Parathyroid adenoma (tissue), 2 donors: ENCODE data around the gene MORN3.

Experiments
- H2AFZ ChIP-seq: fragments of 300-600 bp; sonication (generic); one replicate; pipeline ENCODE4 v1.7.0; 2017; ENCODE audit warnings: antibody characterized with exemption, mild to moderate bottlenecking
- H3K27ac ChIP-seq: fragments of 300-600 bp; sonication (generic); one replicate; pipeline ENCODE4 v1.7.0; 2017
- H3K27me3 ChIP-seq: fragments of 300-600 bp; sonication (generic); one replicate; pipeline ENCODE4 v1.7.0; 2017; ENCODE audit warnings: low read length; ENCODE audit not compliant: control insufficient read depth, insufficient read depth
- H3K36me3 ChIP-seq: fragments of 300-600 bp; sonication (generic); one replicate; pipeline ENCODE4 v1.7.0; 2017; ENCODE audit warnings: low read length; ENCODE audit not compliant: control insufficient read depth, insufficient read depth
- H3K4me1 ChIP-seq: fragments of 300-600 bp; sonication (generic); one replicate; pipeline ENCODE4 v1.7.0; 2017; ENCODE audit warnings: control low read depth
- H3K4me2 ChIP-seq: fragments of 300-600 bp; sonication (generic); one replicate; pipeline ENCODE4 v1.7.0; 2017; ENCODE audit warnings: low read length
- H3K4me3 ChIP-seq: fragments of 300-600 bp; sonication (generic); one replicate; pipeline ENCODE4 v1.7.0; 2017; ENCODE audit warnings: low read depth, low read length
- H3K79me2 ChIP-seq: fragments of 300-600 bp; sonication (generic); one replicate; pipeline ENCODE4 v1.7.0; 2017; ENCODE audit warnings: control low read depth
- H3K9ac ChIP-seq: fragments of 300-600 bp; sonication (generic); one replicate; pipeline ENCODE4 v1.7.0; 2017; ENCODE audit warnings: mild to moderate bottlenecking
- H3K9me3 ChIP-seq: fragments of 300-600 bp; sonication (generic); one replicate; pipeline ENCODE4 v1.7.0; 2017; ENCODE audit warnings: low read length; ENCODE audit not compliant: control insufficient read depth
- TF ChIP-seq, protein P1 (sequence below): fragments of 300-600 bp; sonication (generic); IDR thresholded peaks from one replicate; pipeline ENCODE4 v1.7.0; 2017; ENCODE audit warnings: antibody characterized with exemption, mild to moderate bottlenecking
- donor health status: primary hyperparathyroidism.

The MORN3 gene

DNA sequence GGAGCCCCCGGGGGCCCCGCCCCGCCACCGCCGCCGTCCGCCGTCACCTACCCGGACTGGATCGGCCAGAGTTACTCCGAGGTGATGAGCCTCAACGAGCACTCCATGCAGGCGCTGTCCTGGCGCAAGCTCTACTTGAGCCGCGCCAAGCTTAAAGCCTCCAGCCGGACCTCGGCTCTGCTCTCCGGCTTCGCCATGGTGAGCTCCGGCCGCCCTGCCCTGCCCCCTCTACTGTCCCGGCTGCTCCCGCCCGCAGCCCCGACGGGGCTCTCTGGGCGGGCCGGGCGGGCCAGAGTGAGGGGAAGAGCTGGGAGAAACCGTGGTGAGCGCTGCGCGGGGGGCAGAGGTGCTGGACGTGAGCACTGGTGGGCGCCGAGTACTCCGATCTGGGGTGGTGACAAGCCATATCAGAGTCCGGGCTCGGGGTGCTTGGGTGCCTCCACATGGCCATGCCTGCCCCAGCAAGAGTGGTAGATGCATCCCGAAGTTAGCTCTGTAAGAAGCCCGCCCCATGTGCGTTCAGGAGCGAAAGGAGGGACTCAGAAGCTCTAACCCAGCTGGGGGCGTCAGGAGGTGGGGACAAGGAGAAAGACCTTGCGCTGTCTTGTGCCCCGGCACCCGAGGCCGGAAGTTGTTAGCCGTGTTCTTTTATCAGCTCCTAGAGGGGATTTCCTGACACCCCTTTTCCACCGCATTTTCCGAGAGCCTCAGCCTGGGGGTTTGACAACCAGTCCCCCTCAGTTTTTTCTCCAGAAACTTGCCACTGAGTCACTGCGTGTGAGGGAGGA lies 42.4 kb downstream of the MORN3 start:
- peak overlapping the region; percentile 83 for H3K4me3 ChIP-seq
- H3K79me2 ChIP-seq = peaks cover 44% of the 10 kb centered on the region
- TF ChIP-seq, protein P1, sequence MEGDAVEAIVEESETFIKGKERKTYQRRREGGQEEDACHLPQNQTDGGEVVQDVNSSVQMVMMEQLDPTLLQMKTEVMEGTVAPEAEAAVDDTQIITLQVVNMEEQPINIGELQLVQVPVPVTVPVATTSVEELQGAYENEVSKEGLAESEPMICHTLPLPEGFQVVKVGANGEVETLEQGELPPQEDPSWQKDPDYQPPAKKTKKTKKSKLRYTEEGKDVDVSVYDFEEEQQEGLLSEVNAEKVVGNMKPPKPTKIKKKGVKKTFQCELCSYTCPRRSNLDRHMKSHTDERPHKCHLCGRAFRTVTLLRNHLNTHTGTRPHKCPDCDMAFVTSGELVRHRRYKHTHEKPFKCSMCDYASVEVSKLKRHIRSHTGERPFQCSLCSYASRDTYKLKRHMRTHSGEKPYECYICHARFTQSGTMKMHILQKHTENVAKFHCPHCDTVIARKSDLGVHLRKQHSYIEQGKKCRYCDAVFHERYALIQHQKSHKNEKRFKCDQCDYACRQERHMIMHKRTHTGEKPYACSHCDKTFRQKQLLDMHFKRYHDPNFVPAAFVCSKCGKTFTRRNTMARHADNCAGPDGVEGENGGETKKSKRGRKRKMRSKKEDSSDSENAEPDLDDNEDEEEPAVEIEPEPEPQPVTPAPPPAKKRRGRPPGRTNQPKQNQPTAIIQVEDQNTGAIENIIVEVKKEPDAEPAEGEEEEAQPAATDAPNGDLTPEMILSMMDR = no peak
- H3K27me3 ChIP-seq = no peaks in the 10 kb centered on the region
- H3K36me3 ChIP-seq = no peaks in the 10 kb centered on the region
- peaks cover 27% of the 10 kb centered on the region for H3K4me1 ChIP-seq
- no peaks in the 10 kb centered on the region for H3K9me3 ChIP-seq
- peak overlapping the region; percentile 93 for H3K27ac ChIP-seq
- peak overlapping the region; percentile 86 for H3K4me2 ChIP-seq
- H2AFZ ChIP-seq = peak overlapping the region; percentile 71
- peak overlapping the region; percentile 25 for H3K9ac ChIP-seq

DNA sequence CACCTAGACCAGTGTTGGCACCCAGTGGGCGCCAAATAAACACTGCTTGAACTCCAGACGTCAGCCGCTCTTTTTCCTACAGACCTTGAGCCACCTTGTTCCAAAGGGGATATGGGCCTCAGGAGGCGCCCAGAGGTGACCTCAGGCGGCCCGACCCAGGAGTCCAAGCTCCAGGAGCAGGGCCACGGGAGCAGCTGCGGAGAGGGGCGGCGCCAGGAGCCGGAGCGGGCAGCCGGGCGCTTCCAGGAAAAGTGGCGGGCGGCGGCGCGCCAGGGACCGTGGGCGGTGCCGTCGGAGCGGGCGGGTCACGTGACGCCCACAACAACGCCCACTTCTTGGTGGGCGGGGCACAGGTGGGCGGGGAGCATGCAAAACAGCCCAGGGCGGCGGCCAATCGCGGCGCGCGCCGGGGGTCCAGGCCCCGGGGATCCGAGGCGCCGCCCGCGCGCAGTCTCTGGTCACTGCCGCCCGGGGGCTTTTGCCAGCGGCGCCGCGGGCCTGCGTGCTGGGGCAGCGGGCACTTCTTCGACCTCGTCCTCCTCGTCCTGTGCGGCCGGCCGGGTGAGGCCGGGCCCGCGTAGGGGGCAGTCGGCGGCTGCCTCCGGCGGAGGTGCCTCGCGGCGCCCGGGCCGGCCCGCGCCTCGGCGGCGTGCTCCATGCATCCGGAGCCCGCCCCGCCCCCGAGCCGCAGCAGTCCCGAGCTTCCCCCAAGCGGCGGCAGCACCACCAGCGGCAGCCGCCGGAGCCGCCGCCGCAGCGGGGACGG lies 43.2 kb downstream of the MORN3 start, which contains the start of gene ORAI1:
Gene ORAI1 (plus strand): TSS at position 444 of the 766 bp plus-strand sequence.
- Histone ChIP-seq H3K79me2 (peaks cover 37% of the 10 kb centered on the region), H3K4me2 (peak within 1 kb of the TSS; percentile 86), H3K27me3 (no peaks in the 10 kb centered on the region), H3K9me3 (no peaks in the 10 kb centered on the region), H2AFZ (peak within 1 kb of the TSS; percentile 72), H3K27ac (peak within 1 kb of the TSS; percentile 93), H3K9ac (peak within 1 kb of the TSS; percentile 25), H3K4me1 (peaks cover 24% of the 10 kb centered on the region), H3K36me3 (no peaks in the 10 kb centered on the region), H3K4me3 (peak within 1 kb of the TSS; percentile 83)
- TF ChIP-seq, protein P1 = no peak

DNA sequence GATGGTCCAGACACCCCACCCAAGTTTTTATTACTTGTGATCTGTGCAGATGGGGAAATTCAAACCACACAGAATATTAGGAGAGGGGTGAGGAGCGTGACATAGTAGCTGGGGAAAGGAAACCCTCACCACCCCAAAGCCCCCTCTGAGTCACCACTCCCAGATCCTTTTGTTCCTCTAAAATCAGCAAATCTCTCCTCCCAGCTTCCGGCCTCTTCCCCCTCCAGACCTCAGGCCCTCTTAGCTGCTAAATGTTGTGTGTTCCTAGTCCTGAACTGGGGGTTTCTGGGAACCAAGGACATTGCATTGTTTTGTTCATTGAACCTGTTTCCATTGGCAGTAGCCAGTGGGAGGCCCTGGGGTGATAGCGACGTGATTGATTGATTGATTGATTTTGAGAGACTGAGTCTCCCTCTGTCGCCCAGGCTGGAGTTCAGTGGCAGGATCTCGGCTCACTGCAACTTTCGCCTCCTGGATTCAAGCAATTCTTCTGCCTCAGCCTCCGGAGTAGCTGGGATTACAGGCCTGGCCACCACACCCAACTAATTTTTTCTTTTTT lies 49.0 kb downstream of the MORN3 start:
- H3K27ac ChIP-seq = no peak overlapping the region

DNA sequence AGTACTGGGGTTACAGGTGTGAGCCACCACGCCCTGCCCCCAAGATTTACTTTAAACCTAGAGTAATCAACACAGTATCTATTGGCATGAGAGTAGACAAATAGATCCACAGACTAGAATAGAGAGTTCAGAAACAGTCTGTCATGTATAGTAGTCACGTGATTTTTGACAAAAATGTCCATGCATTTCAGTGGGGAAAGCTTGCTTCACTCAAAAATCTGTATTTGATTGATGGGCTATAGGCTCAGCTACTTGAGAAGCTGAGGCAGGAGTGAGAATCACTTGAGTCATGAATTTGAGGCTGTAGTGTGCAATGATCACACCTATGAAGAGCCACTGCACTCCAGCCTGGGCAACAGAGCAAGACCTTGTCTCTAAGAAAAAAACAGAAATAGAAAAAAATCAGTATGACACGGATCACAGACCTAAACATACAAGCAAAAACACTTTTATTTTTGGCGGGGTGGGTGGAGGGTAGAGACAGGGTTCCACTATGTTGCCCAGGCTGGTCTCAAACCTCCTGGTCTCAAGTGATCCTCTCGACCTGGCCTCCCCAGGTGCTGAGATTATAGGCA lies 50.7 kb downstream of the MORN3 start:
- Histone ChIP-seq H3K4me1 (no peaks in the 10 kb centered on the region), H3K27me3 (no peaks in the 10 kb centered on the region), H3K9me3 (no peaks in the 10 kb centered on the region), H3K27ac (no peak overlapping the region), H3K79me2 (no peaks in the 10 kb centered on the region), H3K4me2 (no peak overlapping the region), H2AFZ (no peak overlapping the region), H3K36me3 (no peaks in the 10 kb centered on the region), H3K9ac (no peak overlapping the region), H3K4me3 (no peak overlapping the region)
- TF ChIP-seq, protein P1 = no peak

More for the DNA sequence above, 49.0 kb downstream of the MORN3 start:
- Histone ChIP-seq H3K9me3 (no peaks in the 10 kb centered on the region), H3K36me3 (no peaks in the 10 kb centered on the region), H3K4me2 (no peak overlapping the region), H3K4me3 (no peak overlapping the region), H2AFZ (no peak overlapping the region), H3K79me2 (no peaks in the 10 kb centered on the region), H3K4me1 (peaks cover 4% of the 10 kb centered on the region), H3K9ac (no peak overlapping the region), H3K27me3 (no peaks in the 10 kb centered on the region)
- TF ChIP-seq, protein P1 = no peak
